Tibial nerve (tissue), 4 donors: ENCODE measurements around the gene PIK3R1.

ENCODE experiments used
- CTCF ChIP-seq, 5 experiments: fragments of 200-600 bp in 3 of 5; fragments of 450-650 bp in 2 of 5; sonication (generic) in 3 of 5; IDR thresholded peaks; one replicate each; pipeline ENCODE4 v1.5.1; 2016 to 2019; ENCODE audit warnings: antibody characterized with exemption in 5 of 5, mild to moderate bottlenecking in 3 of 5, moderate library complexity in 2 of 5
- EP300 ChIP-seq, 2 donors: sonication (generic); formaldehyde crosslinking; IDR thresholded peaks; one replicate each; pipeline ENCODE4 v1.6.1; 2017; ENCODE audit warnings: antibody characterized with exemption in 2 of 2, mild to moderate bottlenecking in 1 of 2
- POLR2A ChIP-seq, 2 donors: fragments of 450-650 bp; IDR thresholded peaks; one replicate each; pipeline ENCODE4 v1.6.1; 2017; ENCODE audit warnings: antibody characterized with exemption in 2 of 2, mild to moderate bottlenecking in 2 of 2, moderate library complexity in 2 of 2

- TF ChIP-seq CTCF (IDR thresholded peaks at IDR 0.05) (no peak), EP300 (IDR thresholded peaks at IDR 0.05) (no peak), POLR2A (IDR thresholded peaks at IDR 0.05) (no peak)
Observed at GRCh38 chr5:68288707-68289134, 73.2 kb downstream of the PIK3R1 start.
